B cell (primary cell): ENCODE measurements around the gene PANX3. TPM values are rescaled to one million over a fixed set of nuclear protein-coding genes. Genes with fewer than 3 reads are reported as not detected.

Source experiments
- ATAC-seq: fragments of 200-7000 bp; cut with Tn5 transposase; one replicate; pipeline ENCODE4 v1.10.0; 2021; ENCODE audit warnings: low read depth, mild to moderate bottlenecking, moderate number of reproducible peaks, moderate library complexity
- CTCF ChIA-PET: fragments of 350-600 bp; sonication (Branson Sonifier 250); formaldehyde crosslinking; loops from one replicate; lab custom pipeline; 2021; ENCODE audit warnings: antibody characterized with exemption, inconsistent platforms; lab: Charles Lee
- POLR2A ChIA-PET: fragments of 350-600 bp; sonication (Branson Sonifier 250); formaldehyde crosslinking; loops from one replicate; lab custom pipeline; 2021; ENCODE audit warnings: antibody characterized with exemption; lab: Charles Lee
- DNase-seq: peaks from one replicate; pipeline ENCODE4 v3.0.0; 2013
- H2AFZ ChIP-seq: 2 replicates; pipeline ENCODE4 v1.6.1; 2012; ENCODE audit warnings: mild to moderate bottlenecking, low read depth, low read length; ENCODE audit not compliant: insufficient read depth, poor library complexity, severe bottlenecking
- H3K27ac ChIP-seq, 2 donors: 1 replicate in 1 of 2; 2 replicates in 1 of 2; pipeline ENCODE4 v1.5.1; 2012 to 2013; ENCODE audit warnings: low read length in 2 of 2, mild to moderate bottlenecking in 2 of 2, moderate library complexity in 1 of 2
- H3K27me3 ChIP-seq, 4 experiments: fragments of 200-600 bp in 1 of 4; sonication (generic) in 1 of 4; replicated peaks in 1 of 4; 1 replicate in 2 of 4; 2 replicates in 2 of 4; pipeline versions ENCODE4 v1.6.1 to v1.7.0; 2013 to 2016; ENCODE audit warnings: low read length in 3 of 4, mild to moderate bottlenecking in 2 of 4, mixed read lengths in 1 of 4, moderate library complexity in 1 of 4; ENCODE audit not compliant: insufficient read depth in 4 of 4, control insufficient read depth in 3 of 4; ENCODE audit errors: control extremely low read depth in 1 of 4
- H3K36me3 ChIP-seq, 2 experiments: replicated peaks in 1 of 2; 1 replicate in 1 of 2; 2 replicates in 1 of 2; pipeline versions ENCODE4 v1.6.1 to v1.7.1; 2013; ENCODE audit warnings: low read length in 1 of 2; ENCODE audit not compliant: insufficient read depth in 2 of 2, control insufficient read depth in 1 of 2; ENCODE audit errors: control extremely low read depth in 1 of 2, extremely low read depth in 1 of 2
- H3K4me1 ChIP-seq, 2 donors: fragments of 200-600 bp in 1 of 2; sonication (generic) in 1 of 2; 1 replicate in 1 of 2; 2 replicates in 1 of 2; pipeline versions ENCODE4 v1.5.1 to v1.6.1; 2013 to 2017; ENCODE audit warnings: low read length in 2 of 2; ENCODE audit not compliant: control insufficient read depth in 2 of 2, insufficient read depth in 2 of 2
- H3K4me2 ChIP-seq: replicated peaks from 2 replicates; pipeline ENCODE3; 2012; ENCODE audit warnings: mild to moderate bottlenecking, low read depth, low read length; ENCODE audit not compliant: poor library complexity, severe bottlenecking
- H3K4me3 ChIP-seq, 5 experiments: fragments of 200-600 bp in 1 of 5; sonication (generic) in 1 of 5; 1 replicate in 3 of 5; 2 replicates in 2 of 5; pipeline versions ENCODE4 v1.5.1 to v1.7.0; 2011 to 2016; ENCODE audit warnings: low read length in 4 of 5, mild to moderate bottlenecking in 4 of 5, low read depth in 2 of 5, control low read depth in 1 of 5, moderate library complexity in 1 of 5; ENCODE audit not compliant: insufficient read depth in 1 of 5; ENCODE audit errors: control extremely low read depth in 1 of 5, extremely low read depth in 1 of 5
- H3K79me2 ChIP-seq: fragments of 200-600 bp; sonication (generic); one replicate; pipeline ENCODE4 v1.6.0; 2016; ENCODE audit warnings: low read length; ENCODE audit not compliant: control insufficient read depth, insufficient read depth
- H3K9ac ChIP-seq: fragments of 200-600 bp; sonication (generic); 2 replicates; pipeline ENCODE4 v1.6.1; 2017; ENCODE audit warnings: mild to moderate bottlenecking, low read length, moderate library complexity
- H3K9me3 ChIP-seq, 3 donors: one replicate each; pipeline versions ENCODE4 v1.6.1 to v1.7.1; 2013; ENCODE audit warnings: low read length in 2 of 3; ENCODE audit not compliant: control insufficient read depth in 2 of 3, insufficient read depth in 1 of 3; ENCODE audit errors: control extremely low read depth in 1 of 3
- H4K20me1 ChIP-seq: 2 replicates; pipeline ENCODE4 v1.6.0; 2012; ENCODE audit warnings: mild to moderate bottlenecking, low read length; ENCODE audit not compliant: insufficient read depth, control insufficient read depth, poor library complexity, severe bottlenecking
- H3K27ac Mint-ChIP-seq: one replicate; pipeline ENCODE4 v1.8.0; 2021; ENCODE audit warnings: mixed read lengths
- H3K27me3 Mint-ChIP-seq: one replicate; pipeline ENCODE4 v1.8.0; 2021; ENCODE audit warnings: mixed read lengths
- H3K4me1 Mint-ChIP-seq: one replicate; pipeline ENCODE4 v1.8.0; 2021; ENCODE audit warnings: mixed read lengths
- H3K4me3 Mint-ChIP-seq: one replicate; pipeline ENCODE4 v1.8.0; 2021; ENCODE audit warnings: mixed read lengths
- H3K9me3 Mint-ChIP-seq: one replicate; pipeline ENCODE4 v1.8.0; 2022; ENCODE audit warnings: mixed read lengths; ENCODE audit not compliant: insufficient read depth
- CTCF ChIP-seq: fragments of 200-600 bp; IDR thresholded peaks from one replicate; pipeline ENCODE4 v1.8.0; 2022; ENCODE audit warnings: antibody characterized with exemption, mild to moderate bottlenecking
- EZH2 ChIP-seq: IDR thresholded peaks from 2 replicates; pipeline ENCODE4 v1.6.1; 2012; ENCODE audit warnings: borderline replicate concordance, low read depth, mild to moderate bottlenecking, moderate library complexity, low read length; ENCODE audit not compliant: insufficient read depth, poor library complexity, severe bottlenecking
- WGBS: methylation state at CpG from one replicate; pipeline ENCODE4 v1.1.5; 2013; ENCODE audit warnings: missing lambda C conversion rate; ENCODE audit not compliant: insufficient coverage; 5-methylcytosine and 5-hydroxymethylcytosine counted together
- intact Hi-C: fragments of 100-400 bp; cut with micrococcal nuclease; formaldehyde crosslinking; loops from one replicate; pipeline ENCODE4 v1.10.0; 2022
- polyA plus RNA-seq: library from polyadenylated mRNA; depleted of rRNA; stranded (reverse); fragments of >200 nt; gene quantifications from 2 replicates; pipeline ENCODE4 v1.2.3, GENCODE V29; 2012
- total RNA-seq, 2 donors: library from RNA; stranded (reverse); fragments of 120-200 nt in 1 of 2; gene quantifications; 1 replicate in 1 of 2; 2 replicates in 1 of 2; pipeline versions ENCODE4 v1.2.3 to v1.2.4, GENCODE V29; 2013 to 2022

Gene PANX3
- total and polyA plus RNA-seq, 2 donors (not counting 1 experiment from before 2014, with no cell fraction given) = not detected

- no peak overlapping the region for H3K27ac ChIP-seq
- ATAC-seq = peak; percentile 83
- H3K9me3 ChIP-seq = no peaks in the 10 kb centered on the region
- no peaks in the 10 kb centered on the region for H4K20me1 ChIP-seq
- no peaks in the 10 kb centered on the region for H3K36me3 ChIP-seq
- H2AFZ ChIP-seq = peak overlapping the region; percentile 17
- Mint-ChIP-seq H3K27me3 (no peaks in the 10 kb centered on the region), H3K4me1 (peaks cover 16% of the 10 kb centered on the region), H3K4me3 (peak overlapping the region; percentile 2), H3K27ac (no peak overlapping the region), H3K9me3 (no peaks in the 10 kb centered on the region)
- no peak overlapping the region for H3K9ac ChIP-seq
- TF ChIP-seq CTCF (peak; percentile 82), EZH2 (no peak)
- no peaks in the 10 kb centered on the region for H3K27me3 ChIP-seq
- H3K4me1 ChIP-seq = peaks cover 14 to 16% of the 10 kb centered on the region in 2 donors
- DNase-seq = peak; percentile 67
- WGBS = 19% methylated on average over 13 of the region's 16 CpGs
- H3K79me2 ChIP-seq = no peaks in the 10 kb centered on the region
- peak overlapping the region; percentile 40 for H3K4me2 ChIP-seq
- ChIA-PET POLR2A (interaction anchor here (0.6 kb wide), 1 partner anchor 30 kb away, joined by 6 read pairs; no protein-coding TSS in a partner anchor), CTCF (interaction anchor here (0.6 to 5.9 kb wide), 24 partner anchors 9 to 1279 kb away, joined by 3 to 61 read pairs (median 3); partner anchors contain the start of genes MSANTD2, ROBO3, SIAE and SPA17)
- no peak overlapping the region for H3K4me3 ChIP-seq
- intact Hi-C loops = loop anchor here (1.0 to 10.0 kb wide), 3 partner anchors 118 to 1230 kb away; partner anchors contain the start of gene ESAM
These were observed 33.4 kb downstream of the PANX3 start for GRCh38 chr11:124644426-124645280.

- ATAC-seq (peak; percentile 49), DNase-seq (peak; percentile 57)
- TF ChIP-seq EZH2 (no peak), CTCF (no peak)
- Histone ChIP-seq H3K9ac (no peak overlapping the region), H3K27me3 (no peaks in the 10 kb centered on the region), H3K4me1 (peaks cover 14 to 16% of the 10 kb centered on the region in 2 donors), H2AFZ (no peak overlapping the region), H3K27ac (no peak overlapping the region), H3K4me2 (no peak overlapping the region), H4K20me1 (no peaks in the 10 kb centered on the region), H3K79me2 (no peaks in the 10 kb centered on the region), H3K9me3 (no peaks in the 10 kb centered on the region), H3K36me3 (no peaks in the 10 kb centered on the region), H3K4me3 (no peak overlapping the region)
- H3K27me3 Mint-ChIP-seq = no peaks in the 10 kb centered on the region
- no peak overlapping the region for H3K27ac Mint-ChIP-seq
- ChIA-PET POLR2A (no interaction called here), CTCF (interaction anchor here (0.8 to 3.1 kb wide), 6 partner anchors 13 to 187 kb away, joined by 3 to 20 read pairs (median 6); no protein-coding TSS in a partner anchor)
- H3K9me3 Mint-ChIP-seq = no peaks in the 10 kb centered on the region
- WGBS = 57% methylated on average over 1 of the region's 3 CpGs
- H3K4me1 Mint-ChIP-seq = peaks cover 16% of the 10 kb centered on the region
- H3K4me3 Mint-ChIP-seq = no peak overlapping the region
- intact Hi-C loops = loop anchor here (10.0 kb wide), 1 partner anchor 1229 kb away; no protein-coding TSS in a partner anchor
These were observed 34.9 kb downstream of the PANX3 start for GRCh38 chr11:124646148-124646547.
